ENCODE data around the gene LRMDA.

DNA sequence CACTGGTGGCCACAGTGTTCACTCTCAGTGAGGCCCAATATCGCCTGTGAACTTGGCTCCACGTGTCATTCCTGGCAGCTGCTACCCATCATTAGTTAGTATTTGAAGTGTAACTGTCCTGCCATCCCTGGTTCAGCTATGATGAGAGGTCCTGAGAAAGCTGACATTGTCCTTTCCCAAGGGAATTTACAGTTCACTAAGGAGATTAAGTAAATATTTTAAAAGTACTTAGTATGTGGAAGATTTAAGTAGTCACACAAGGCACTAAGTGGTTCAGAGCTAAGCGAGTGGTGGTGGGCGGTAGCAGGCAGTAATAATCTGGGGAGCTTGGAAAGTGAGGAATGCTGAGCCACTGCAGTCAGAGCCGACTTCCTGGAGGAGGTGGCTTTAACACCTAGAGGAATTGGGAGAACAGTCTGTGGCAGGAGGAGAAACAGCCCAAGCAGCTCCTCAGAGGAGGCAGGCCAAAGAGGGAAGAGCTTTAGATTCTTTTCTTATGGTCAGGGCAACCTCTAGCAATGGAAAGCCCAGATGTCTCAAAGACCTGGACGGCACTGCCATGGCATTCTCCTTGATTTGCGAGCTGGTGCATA is 519.7 kb downstream of the LRMDA start:
- TF ChIP-seq, protein P1, sequence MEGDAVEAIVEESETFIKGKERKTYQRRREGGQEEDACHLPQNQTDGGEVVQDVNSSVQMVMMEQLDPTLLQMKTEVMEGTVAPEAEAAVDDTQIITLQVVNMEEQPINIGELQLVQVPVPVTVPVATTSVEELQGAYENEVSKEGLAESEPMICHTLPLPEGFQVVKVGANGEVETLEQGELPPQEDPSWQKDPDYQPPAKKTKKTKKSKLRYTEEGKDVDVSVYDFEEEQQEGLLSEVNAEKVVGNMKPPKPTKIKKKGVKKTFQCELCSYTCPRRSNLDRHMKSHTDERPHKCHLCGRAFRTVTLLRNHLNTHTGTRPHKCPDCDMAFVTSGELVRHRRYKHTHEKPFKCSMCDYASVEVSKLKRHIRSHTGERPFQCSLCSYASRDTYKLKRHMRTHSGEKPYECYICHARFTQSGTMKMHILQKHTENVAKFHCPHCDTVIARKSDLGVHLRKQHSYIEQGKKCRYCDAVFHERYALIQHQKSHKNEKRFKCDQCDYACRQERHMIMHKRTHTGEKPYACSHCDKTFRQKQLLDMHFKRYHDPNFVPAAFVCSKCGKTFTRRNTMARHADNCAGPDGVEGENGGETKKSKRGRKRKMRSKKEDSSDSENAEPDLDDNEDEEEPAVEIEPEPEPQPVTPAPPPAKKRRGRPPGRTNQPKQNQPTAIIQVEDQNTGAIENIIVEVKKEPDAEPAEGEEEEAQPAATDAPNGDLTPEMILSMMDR (IDR thresholded peaks at IDR 0.05) = no peak
- TF ChIP-seq POLR2A (IDR thresholded peaks at IDR 0.05) = no peak

All from adrenal gland (tissue), 5 donors.